Endothelial cell of umbilical vein (primary cell): Measurements from ENCODE around the gene ALB. TPM values are rescaled to one million over a fixed set of nuclear protein-coding genes. Genes with fewer than 3 reads are reported as not detected.

ENCODE experiments used
- BruUV-seq: library from RNA; stranded (reverse); fragments of 400-500 nt; replicated peaks from 2 replicates; lab custom pipeline; 2021; lab: Mats Ljungman, UMichigan
- CTCF ChIA-PET: fragments of 300-600, 350-600 bp; sonication (Branson Sonifier 250); formaldehyde crosslinking; loops from one replicate; lab custom pipeline; 2021; ENCODE audit warnings: antibody characterized with exemption, inconsistent platforms; lab: Charles Lee
- POLR2A ChIA-PET: fragments of 300-600, 350-600 bp; sonication (Branson Sonifier 250); formaldehyde crosslinking; loops from one replicate; lab custom pipeline; 2021; ENCODE audit warnings: antibody characterized with exemption, inconsistent platforms; lab: Charles Lee
- DNase-seq: peaks from one replicate; pipeline ENCODE4 v3.0.0-alpha.2; 2011; ENCODE audit warnings: low read depth, low spot score
- FAIRE-seq: peaks from 2 replicates; lab custom pipeline; 2011; peaks lifted over from hg19 to GRCh38; lab: Jason Lieb, UNC
- H2AFZ ChIP-seq: 2 replicates; pipeline ENCODE4 v1.6.0; 2012; ENCODE audit warnings: low read depth, low read length, control low read depth, inconsistent platforms
- H3K27ac ChIP-seq: 2 replicates; pipeline ENCODE4 v1.5.1; 2011; ENCODE audit warnings: low read depth, mild to moderate bottlenecking, control low read depth, low read length, moderate library complexity; ENCODE audit not compliant: insufficient read depth
- H3K27me3 ChIP-seq, 2 experiments: 2 replicates each; pipeline versions ENCODE4 v1.6.0 to v1.6.1; 2011; ENCODE audit warnings: low read length in 2 of 2, mixed read lengths in 1 of 2; ENCODE audit not compliant: control insufficient read depth in 2 of 2, insufficient read depth in 2 of 2
- H3K36me3 ChIP-seq, 2 experiments: 2 replicates in 1 of 2; 3 replicates in 1 of 2; pipeline ENCODE4 v1.5.1; 2011; ENCODE audit warnings: low read length in 2 of 2, mild to moderate bottlenecking in 1 of 2, moderate library complexity in 1 of 2; ENCODE audit not compliant: control insufficient read depth in 2 of 2, insufficient read depth in 2 of 2; ENCODE audit errors: extremely low read depth in 1 of 2
- H3K4me1 ChIP-seq: 3 replicates; pipeline ENCODE4 v1.5.1; 2011; ENCODE audit warnings: mild to moderate bottlenecking, low read length; ENCODE audit not compliant: control insufficient read depth, insufficient read depth; ENCODE audit errors: extremely low read depth
- H3K4me2 ChIP-seq: 2 replicates; pipeline ENCODE4 v1.6.1; 2011; ENCODE audit warnings: low read length, control low read depth, mixed read lengths; ENCODE audit not compliant: insufficient read depth
- H3K4me3 ChIP-seq, 3 experiments: fragments of 200-600 bp in 1 of 3; sonication (generic), shearing (Covaris generic) in 1 of 3; replicated peaks in 1 of 3; 2 replicates each; pipeline ENCODE4 v1.5.1; 2011 to 2016; ENCODE audit warnings: control low read depth in 3 of 3, low read length in 3 of 3, mild to moderate bottlenecking in 2 of 3, inconsistent platforms in 1 of 3, low read depth in 1 of 3, moderate library complexity in 1 of 3; ENCODE audit not compliant: insufficient read depth in 1 of 3
- H3K79me2 ChIP-seq: 2 replicates; pipeline ENCODE4 v1.6.0; 2012; ENCODE audit warnings: low read length, inconsistent platforms; ENCODE audit not compliant: control insufficient read depth, insufficient read depth
- H3K9ac ChIP-seq: replicated peaks from 2 replicates; pipeline ENCODE3; 2011; ENCODE audit warnings: low read length, control low read depth; ENCODE audit not compliant: insufficient read depth; ENCODE audit errors: extremely low read depth
- H3K9me1 ChIP-seq: replicated peaks from 3 replicates; pipeline ENCODE4 v1.6.0; 2011; ENCODE audit warnings: mild to moderate bottlenecking, low read length; ENCODE audit not compliant: control insufficient read depth, insufficient read depth; ENCODE audit errors: extremely low read depth
- H3K9me3 ChIP-seq: replicated peaks from 2 replicates; pipeline ENCODE4 v1.5.1; 2012; ENCODE audit warnings: low read length, inconsistent platforms; ENCODE audit not compliant: control insufficient read depth, insufficient read depth
- H4K20me1 ChIP-seq: replicated peaks from 2 replicates; pipeline ENCODE3; 2011; ENCODE audit warnings: mild to moderate bottlenecking, low read length; ENCODE audit not compliant: control insufficient read depth, insufficient read depth; ENCODE audit errors: extremely low read depth
- CTCF ChIP-seq, 2 donors: IDR thresholded peaks; 1 replicate in 1 of 2; 2 replicates in 1 of 2; pipeline ENCODE4 v1.5.1; 2011; ENCODE audit warnings: low read length in 2 of 2, mild to moderate bottlenecking in 2 of 2, moderate library complexity in 2 of 2, control low read depth in 1 of 2, inconsistent platforms in 1 of 2, low read depth in 1 of 2; ENCODE audit not compliant: insufficient read depth in 1 of 2; ENCODE audit errors: extremely low read depth in 1 of 2
- EZH2 ChIP-seq: IDR thresholded peaks from 2 replicates; pipeline ENCODE4 v1.6.1; 2012; ENCODE audit warnings: borderline replicate concordance, low read depth, mild to moderate bottlenecking, moderate library complexity, low read length, inconsistent platforms; ENCODE audit not compliant: severe bottlenecking
- FOS ChIP-seq: IDR thresholded peaks from 2 replicates; pipeline ENCODE4 v1.6.1; 2011; ENCODE audit warnings: mild to moderate bottlenecking, low read length, moderate library complexity, borderline replicate concordance; ENCODE audit not compliant: insufficient read depth
- GATA2 ChIP-seq: IDR thresholded peaks from 2 replicates; pipeline ENCODE4 v1.7.0; 2011; ENCODE audit warnings: low read depth, mild to moderate bottlenecking, moderate library complexity, mixed read lengths, low read length; ENCODE audit not compliant: insufficient read length, insufficient read depth
- JUN ChIP-seq: IDR thresholded peaks from 2 replicates; pipeline ENCODE4 v1.6.1; 2011; ENCODE audit warnings: borderline replicate concordance, low read depth; ENCODE audit not compliant: insufficient read length, insufficient read depth
- MYC ChIP-seq: IDR thresholded peaks from one replicate; pipeline ENCODE4 v1.6.1; 2011; ENCODE audit warnings: mild to moderate bottlenecking, low read depth, low read length
- POLR2A ChIP-seq: IDR thresholded peaks from 2 replicates; pipeline ENCODE4 v1.6.1; 2012; ENCODE audit warnings: low read depth, mild to moderate bottlenecking, control low read depth, low read length
- POLR2AphosphoS5 ChIP-seq: IDR thresholded peaks from 2 replicates; pipeline ENCODE4 v1.6.1; 2012; ENCODE audit warnings: low read depth, mild to moderate bottlenecking, control low read depth, low read length, moderate library complexity; ENCODE audit not compliant: insufficient read depth
- dilution Hi-C: fragments of 300-500 bp; cut with MboI; formaldehyde crosslinking; loops from one replicate; pipeline ENCODE4 v1.15.0; 2019; ENCODE audit warnings: low sequenced_read_pairs; ENCODE audit not compliant: extremely low pct_ligation_motif_present
- intact Hi-C: fragments of 100-400 bp; cut with micrococcal nuclease; formaldehyde crosslinking; loops from one replicate; pipeline ENCODE4 v1.10.0; 2022
- polyA plus RNA-seq, 4 experiments: library from polyadenylated mRNA; depleted of rRNA in 3 of 4; stranded (reverse) in 3 of 4; unstranded in 1 of 4; fragments of >200 nt; gene quantifications; 2 replicates each; pipeline versions ENCODE4 v1.2.1 to v1.2.3, GENCODE V29; 2011 to 2012; ENCODE audit warnings: missing spikeins in 1 of 4
- total RNA-seq: library from RNA; stranded (reverse); gene quantifications from 2 replicates; pipeline ENCODE4 v1.2.3, GENCODE V29; 2021
- TF ChIP-seq, protein P1 (sequence below): IDR thresholded peaks from 2 replicates; pipeline ENCODE4 v1.6.1; 2011; ENCODE audit not compliant: insufficient read depth, insufficient read length

The ALB gene
- total and polyA plus RNA-seq, 2 donors (not counting 3 experiments of a cell fraction or from before 2014, with no cell fraction given) = not detected

DNA sequence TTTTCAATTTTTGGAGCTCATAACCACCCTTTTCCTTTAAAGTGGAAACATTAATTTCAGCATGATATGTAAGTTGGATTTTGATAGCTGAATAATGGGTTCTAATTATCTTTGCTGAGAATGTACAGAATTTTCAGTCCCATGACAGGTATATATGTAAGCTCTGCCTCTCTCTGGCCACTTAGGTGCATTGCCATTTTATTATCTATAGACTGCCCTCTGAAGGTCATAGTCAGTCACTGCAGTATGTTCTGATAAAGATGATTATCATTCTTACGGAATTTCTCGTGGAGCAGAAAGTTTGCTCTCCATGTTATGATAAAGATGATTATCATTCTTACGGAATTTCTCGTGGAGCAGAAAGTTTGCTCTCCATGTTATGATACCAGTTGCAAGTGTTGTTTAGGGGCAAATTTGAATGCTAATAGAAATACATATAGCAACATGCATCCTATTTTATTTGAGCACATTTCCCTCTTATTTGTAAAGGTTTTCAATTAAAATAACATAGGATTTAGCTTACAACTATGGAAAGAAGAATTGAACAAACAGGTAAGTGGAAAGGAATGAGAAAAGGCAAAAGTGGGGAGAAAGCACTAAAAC is 42.4 kb downstream of the ALB start:
- H3K9me1 ChIP-seq = no peaks in the 10 kb centered on the region
- H3K4me3 ChIP-seq = no peak overlapping the region
- no peak overlapping the region for H3K9ac ChIP-seq
- no peaks in the 10 kb centered on the region for H3K79me2 ChIP-seq
- DNase-seq (peak; percentile 40), FAIRE-seq (peak; percentile 77)
- dilution Hi-C loops (no loop called here), intact Hi-C loops (loop anchor here (2.0 to 5.0 kb wide), 2 partner anchors 104 to 136 kb away; no protein-coding TSS in a partner anchor)
- no peaks in the 10 kb centered on the region for H3K4me1 ChIP-seq
- no peaks in the 10 kb centered on the region for H4K20me1 ChIP-seq
- no peaks in the 10 kb centered on the region for H3K36me3 ChIP-seq
- H2AFZ ChIP-seq = no peak overlapping the region
- CTCF ChIA-PET = interaction anchor here (0.6 to 3.4 kb wide), 49 partner anchors 8 to 1150 kb away, joined by 3 to 24 read pairs (median 4); partner anchors contain the start of gene ANKRD17
- TF ChIP-seq, protein P1, sequence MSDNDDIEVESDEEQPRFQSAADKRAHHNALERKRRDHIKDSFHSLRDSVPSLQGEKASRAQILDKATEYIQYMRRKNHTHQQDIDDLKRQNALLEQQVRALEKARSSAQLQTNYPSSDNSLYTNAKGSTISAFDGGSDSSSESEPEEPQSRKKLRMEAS = no peak
- TF ChIP-seq CTCF (IDR thresholded peaks at IDR 0.05; ENCODE audit: extremely low read depth in 1 of 2, insufficient read depth in 1 of 2, low read depth in 1 of 2, low read length in 2 of 2) (peak; percentile 53 to 59), POLR2AphosphoS5 (no peak), FOS (no peak), POLR2A (no peak), JUN (no peak), MYC (no peak), GATA2 (peak; percentile 37), EZH2 (no peak)
- peaks cover 12 to 42% of the 10 kb centered on the region in 2 experiments for H3K27me3 ChIP-seq
- no peaks in the 10 kb centered on the region for H3K9me3 ChIP-seq
- H3K27ac ChIP-seq = no peak overlapping the region
- no peak overlapping the region for H3K4me2 ChIP-seq
- POLR2A ChIA-PET = no interaction called here
- BruUV-seq = no TSS peak
